Measurements from ENCODE around the gene H2BW1. TPM values are rescaled to one million over a fixed set of nuclear protein-coding genes. Genes with fewer than 3 reads are reported as not detected.
"Not testable (repeated sequence)": the region's sequence is repeated elsewhere in the genome, so short reads cannot be mapped to it uniquely, and the experiment has no call there.

The H2BW1 gene
- total RNA-seq: not detected in 2 replicates

GRCh38 chrX:104013606-104014005 is at the start of gene H2BW1:
Gene H2BW1 (minus strand): TSS chrX:104013708. CDS start chrX:104013576, 132 bp downstream.
- H3K36me3 ChIP-seq (ENCODE audit: control insufficient read depth, insufficient read depth, low read length): no peaks in the 10 kb centered on the region
- H3K4me3 ChIP-seq (ENCODE audit: low read depth, low read length): no peak within 1 kb of the TSS
- FAIRE-seq (no peak), DNase-seq (ENCODE audit: low read depth) (no peak)
- no peaks in the 10 kb centered on the region for H3K27me3 ChIP-seq (ENCODE audit: control insufficient read depth, insufficient read depth, low read length)
- no peak for TF ChIP-seq CTCF (IDR thresholded peaks at IDR 0.05; ENCODE audit: insufficient read depth, low read length, severe bottlenecking)

GRCh38 chrX:104062636-104063035 is 49.1 kb upstream of the H2BW1 start:
- H3K4me3 ChIP-seq (ENCODE audit: low read depth, low read length); FAIRE-seq; H3K36me3 ChIP-seq (ENCODE audit: control insufficient read depth, insufficient read depth, low read length); DNase-seq (ENCODE audit: low read depth); H3K27me3 ChIP-seq (ENCODE audit: control insufficient read depth, insufficient read depth, low read length): not testable (repeated sequence)

- not testable (repeated sequence) for H3K4me3 ChIP-seq (ENCODE audit: low read depth, low read length); H3K36me3 ChIP-seq (ENCODE audit: control insufficient read depth, insufficient read depth, low read length); DNase-seq (ENCODE audit: low read depth); FAIRE-seq; H3K27me3 ChIP-seq (ENCODE audit: control insufficient read depth, insufficient read depth, low read length)
Observed at GRCh38 chrX:104054956-104055355, 41.4 kb upstream of the H2BW1 start.

DNA sequence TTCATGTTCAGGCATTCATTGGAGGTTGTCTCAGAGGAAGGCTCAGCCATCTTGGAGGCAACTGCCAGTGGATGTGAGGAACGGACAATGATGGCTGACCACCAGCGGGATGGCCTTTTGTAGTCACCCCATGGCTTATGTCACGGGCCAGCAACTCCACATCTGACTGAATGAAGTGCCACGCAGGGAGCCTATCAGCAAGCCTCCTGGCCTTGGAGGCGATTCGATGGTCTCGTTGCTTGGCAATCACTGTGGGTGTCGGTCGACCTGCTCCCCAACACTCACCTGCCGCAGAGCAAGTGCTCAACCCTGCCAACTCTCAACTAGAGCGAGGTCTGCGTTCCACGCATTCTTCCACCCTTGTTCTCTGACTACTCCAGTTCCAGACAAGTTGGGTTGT is 33.7 kb upstream of the H2BW1 start:
- no peaks in the 10 kb centered on the region for H3K36me3 ChIP-seq (ENCODE audit: control insufficient read depth, insufficient read depth, low read length)
- DNase-seq (ENCODE audit: low read depth): no peak
- no peak for TF ChIP-seq CTCF (IDR thresholded peaks at IDR 0.05; ENCODE audit: insufficient read depth, low read length, severe bottlenecking)
- H3K4me3 ChIP-seq (ENCODE audit: low read depth, low read length): no peak overlapping the region
- no peaks in the 10 kb centered on the region for H3K27me3 ChIP-seq (ENCODE audit: control insufficient read depth, insufficient read depth, low read length)
- FAIRE-seq: no peak

- no peak for TF ChIP-seq CTCF (IDR thresholded peaks at IDR 0.05; ENCODE audit: insufficient read depth, low read length, severe bottlenecking)
- Histone ChIP-seq H3K36me3 (ENCODE audit: control insufficient read depth, insufficient read depth, low read length) (no peaks in the 10 kb centered on the region), H3K27me3 (ENCODE audit: control insufficient read depth, insufficient read depth, low read length) (no peaks in the 10 kb centered on the region), H3K4me3 (ENCODE audit: low read depth, low read length) (no peak overlapping the region)
- FAIRE-seq: no peak
- no peak for DNase-seq (ENCODE audit: low read depth)
Observed at GRCh38 chrX:104045642-104046041, 32.1 kb upstream of the H2BW1 start.

GRCh38 chrX:104041003-104041402 is 27.5 kb upstream of the H2BW1 start:
- Histone ChIP-seq H3K36me3 (ENCODE audit: control insufficient read depth, insufficient read depth, low read length) (no peaks in the 10 kb centered on the region), H3K4me3 (ENCODE audit: low read depth, low read length) (no peak overlapping the region), H3K27me3 (ENCODE audit: control insufficient read depth, insufficient read depth, low read length) (no peaks in the 10 kb centered on the region)
- no peak for TF ChIP-seq CTCF (IDR thresholded peaks at IDR 0.05; ENCODE audit: insufficient read depth, low read length, severe bottlenecking)
- DNase-seq (ENCODE audit: low read depth) (no peak), FAIRE-seq (no peak)

- Histone ChIP-seq H3K27me3 (ENCODE audit: control insufficient read depth, insufficient read depth, low read length) (no peaks in the 10 kb centered on the region), H3K4me3 (ENCODE audit: low read depth, low read length) (no peak within 1 kb of the TSS), H3K36me3 (ENCODE audit: control insufficient read depth, insufficient read depth, low read length) (no peaks in the 10 kb centered on the region)
- DNase-seq (ENCODE audit: low read depth): no peak
- no peak for FAIRE-seq
- TF ChIP-seq CTCF (IDR thresholded peaks at IDR 0.05; ENCODE audit: insufficient read depth, low read length, severe bottlenecking): no peak
Observed at GRCh38 chrX:104039689-104040505, 26.4 kb upstream of the H2BW1 start, which contains the start of gene H2BW2. Gene H2BW2 (plus strand): TSS chrX:104039956. CDS start chrX:104039995, 39 bp downstream.

Data from bronchial epithelial cell (primary cell).